CD4-positive, CD25-positive, alpha-beta regulatory T cell (primary cell): ENCODE measurements around the gene CDH13. TPM values are rescaled to one million over a fixed set of nuclear protein-coding genes. Genes with fewer than 3 reads are reported as not detected.

Experiments used
- ATAC-seq, 2 donors: fragments of 150-1000 bp; cut with Tn5 transposase; one replicate each; pipeline ENCODE4 v1.10.0; 2021; ENCODE audit warnings: low read depth in 2 of 2, moderate number of reproducible peaks in 2 of 2, moderate library complexity in 1 of 2
- DNase-seq, 3 donors: peaks; one replicate each; pipeline versions ENCODE4 v3.0.0 to v3.0.0-alpha.2; 2012 to 2022; ENCODE audit warnings: mixed read lengths in 1 of 3
- H3K27ac ChIP-seq: one replicate; pipeline ENCODE4 v1.7.0; 2013; ENCODE audit warnings: mild to moderate bottlenecking, low read length; ENCODE audit not compliant: insufficient read depth, poor library complexity, severe bottlenecking
- H3K27me3 ChIP-seq: one replicate; pipeline ENCODE4 v1.7.0; 2013; ENCODE audit warnings: low read length; ENCODE audit not compliant: control insufficient read depth, insufficient read depth
- H3K36me3 ChIP-seq: one replicate; pipeline ENCODE4 v1.7.0; 2013; ENCODE audit warnings: mild to moderate bottlenecking, low read length, moderate library complexity; ENCODE audit not compliant: control insufficient read depth, insufficient read depth
- H3K4me1 ChIP-seq: 2 replicates; pipeline ENCODE4 v1.7.0; 2013; ENCODE audit warnings: mild to moderate bottlenecking, low read length; ENCODE audit not compliant: insufficient read depth, control insufficient read depth, poor library complexity, severe bottlenecking
- H3K4me3 ChIP-seq: one replicate; pipeline ENCODE4 v1.7.0; 2013; ENCODE audit warnings: low read depth, mild to moderate bottlenecking, low read length, moderate library complexity
- H3K9me3 ChIP-seq, 2 experiments: 1 replicate in 1 of 2; 2 replicates in 1 of 2; pipeline ENCODE4 v1.7.0; 2013; ENCODE audit warnings: low read length in 2 of 2, mild to moderate bottlenecking in 1 of 2, moderate library complexity in 1 of 2; ENCODE audit not compliant: control insufficient read depth in 2 of 2
- H3K27ac Mint-ChIP-seq, 3 donors: one replicate each; pipeline ENCODE4 v1.8.0; 2020 to 2022; ENCODE audit warnings: mild to moderate bottlenecking in 3 of 3, mixed read lengths in 3 of 3, moderate library complexity in 2 of 3
- H3K27me3 Mint-ChIP-seq: one replicate; pipeline ENCODE4 v1.8.0; 2022; ENCODE audit warnings: mild to moderate bottlenecking, mixed read lengths
- H3K36me3 Mint-ChIP-seq: one replicate; pipeline ENCODE4 v1.8.0; 2020; ENCODE audit warnings: mixed read lengths
- H3K4me1 Mint-ChIP-seq, 4 donors: one replicate each; pipeline ENCODE4 v1.8.0; 2020 to 2022; ENCODE audit warnings: mixed read lengths in 4 of 4, mild to moderate bottlenecking in 1 of 4
- H3K4me3 Mint-ChIP-seq, 4 donors: one replicate each; pipeline ENCODE4 v1.8.0; 2020 to 2022; ENCODE audit warnings: mild to moderate bottlenecking in 4 of 4, mixed read lengths in 4 of 4, moderate library complexity in 3 of 4
- H3K9me3 Mint-ChIP-seq, 7 donors: one replicate each; pipeline ENCODE4 v1.8.0; 2020 to 2022; ENCODE audit warnings: mixed read lengths in 7 of 7, mild to moderate bottlenecking in 3 of 7, moderate library complexity in 2 of 7
- polyA plus RNA-seq, 4 donors: library from polyadenylated mRNA; unstranded; fragments of 300-500 nt; fragmentation: Illumina TruSeq; gene quantifications; one replicate each; pipeline ENCODE4 v1.2.3, GENCODE V29; 2021
- total RNA-seq: library from RNA; stranded (reverse); gene quantifications from one replicate; pipeline ENCODE4 v1.2.3, GENCODE V29; 2022

The CDH13 gene
- total and polyA plus RNA-seq, 5 donors from 2014 or later: not detected

DNA sequence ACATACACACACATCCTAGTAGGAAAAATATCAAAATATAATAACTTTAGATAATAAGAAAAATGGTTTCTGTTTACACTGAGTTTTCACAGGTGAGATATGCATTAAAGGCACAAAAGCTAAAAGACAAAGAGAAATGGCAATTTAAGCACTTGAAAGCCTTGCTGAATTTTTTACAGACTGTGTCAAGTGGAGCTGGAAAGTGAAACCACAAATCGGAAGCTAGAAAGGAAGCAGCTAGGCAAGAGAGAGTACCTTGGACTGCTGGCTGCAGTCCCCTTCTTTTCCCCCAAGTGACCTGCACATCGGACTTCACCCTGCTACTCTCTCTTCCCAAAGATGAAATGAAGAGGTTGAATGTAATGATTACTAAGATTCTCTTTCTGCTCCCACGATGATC, 135.1 kb downstream of the CDH13 start:
- peaks cover 3% of the 10 kb centered on the region for H3K4me1 ChIP-seq
- peaks cover 5% of the 10 kb centered on the region for H3K27me3 Mint-ChIP-seq
- no peaks in the 10 kb centered on the region for H3K36me3 Mint-ChIP-seq
- no peaks in the 10 kb centered on the region for H3K36me3 ChIP-seq
- H3K4me3 Mint-ChIP-seq: peak overlapping the region in 1 of 4 donors; percentile 36
- DNase-seq: peak in 1 of 3 donors; percentile 2
- no peak for ATAC-seq
- no peak overlapping the region for H3K27ac ChIP-seq
- H3K4me1 Mint-ChIP-seq: peaks cover 0 to 8% (median 4%) of the 10 kb centered on the region in 4 donors
- H3K9me3 Mint-ChIP-seq: peaks cover 0 to 6% (median 0%) of the 10 kb centered on the region in 7 donors
- H3K27me3 ChIP-seq: no peaks in the 10 kb centered on the region
- H3K4me3 ChIP-seq: peak overlapping the region; percentile 23
- peak overlapping the region in 1 of 3 donors; percentile 49 for H3K27ac Mint-ChIP-seq
- no peaks in the 10 kb centered on the region for H3K9me3 ChIP-seq

DNA sequence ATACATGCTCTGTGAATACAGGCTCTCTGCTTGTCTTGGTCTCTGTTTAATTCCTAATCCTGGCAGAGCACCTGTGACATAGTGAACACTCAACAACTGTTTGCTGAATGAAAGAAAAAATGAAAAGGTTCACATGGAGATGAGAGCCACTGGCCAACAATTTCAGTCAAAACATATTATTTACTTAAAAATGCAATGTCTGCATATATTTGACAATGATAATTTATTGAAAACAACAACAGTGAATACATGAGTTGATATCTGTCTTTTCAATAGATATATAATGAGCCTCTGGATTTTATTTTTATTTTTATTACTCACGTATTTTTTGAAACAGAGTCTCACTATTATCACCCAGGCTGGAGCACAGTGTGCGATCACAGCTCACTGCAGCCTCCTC, 136.6 kb downstream of the CDH13 start:
- DNase-seq (no peak), ATAC-seq (no peak)
- no peaks in the 10 kb centered on the region for H3K9me3 ChIP-seq
- H3K36me3 Mint-ChIP-seq: no peaks in the 10 kb centered on the region
- H3K4me1 ChIP-seq: peaks cover 3% of the 10 kb centered on the region
- no peak overlapping the region for H3K27ac ChIP-seq
- no peak overlapping the region for H3K4me3 ChIP-seq
- H3K9me3 Mint-ChIP-seq: peaks cover 0 to 8% (median 0%) of the 10 kb centered on the region in 7 donors
- no peak overlapping the region for H3K4me3 Mint-ChIP-seq
- no peaks in the 10 kb centered on the region for H3K27me3 ChIP-seq
- peaks cover 9% of the 10 kb centered on the region for H3K27me3 Mint-ChIP-seq
- H3K4me1 Mint-ChIP-seq: peaks cover 0 to 8% (median 4%) of the 10 kb centered on the region in 4 donors
- H3K27ac Mint-ChIP-seq: no peak overlapping the region
- H3K36me3 ChIP-seq: no peaks in the 10 kb centered on the region

DNA sequence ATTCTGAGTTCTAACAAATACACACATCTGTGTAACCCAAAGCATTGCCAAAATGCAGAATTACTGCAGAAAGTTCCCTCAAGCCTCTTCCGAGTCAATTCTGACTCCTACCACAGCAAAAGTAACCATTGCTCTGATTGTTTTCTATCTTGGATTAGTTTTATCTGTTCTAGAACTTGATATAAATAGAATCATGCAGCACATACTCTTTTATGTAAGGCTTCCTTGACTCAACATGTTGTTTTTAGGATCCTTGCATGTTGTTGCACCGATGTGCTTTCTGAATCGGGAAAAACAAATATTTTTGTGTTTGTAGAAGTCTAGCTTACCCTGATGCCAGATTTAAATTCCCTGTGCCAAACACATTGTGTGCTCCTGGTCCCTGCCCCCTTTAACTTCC, 140.4 kb downstream of the CDH13 start:
- Mint-ChIP-seq H3K4me1 (peaks cover 0 to under 1% (median 0%) of the 10 kb centered on the region in 4 donors), H3K9me3 (peaks cover 0 to 6% (median 0%) of the 10 kb centered on the region in 7 donors), H3K4me3 (no peak overlapping the region), H3K27ac (no peak overlapping the region), H3K27me3 (peaks cover 5% of the 10 kb centered on the region), H3K36me3 (no peaks in the 10 kb centered on the region)
- DNase-seq (no peak), ATAC-seq (no peak)
- Histone ChIP-seq H3K27me3 (peaks cover 2% of the 10 kb centered on the region), H3K4me1 (no peaks in the 10 kb centered on the region), H3K9me3 (no peaks in the 10 kb centered on the region), H3K27ac (no peak overlapping the region), H3K36me3 (no peaks in the 10 kb centered on the region), H3K4me3 (no peak overlapping the region)

DNA sequence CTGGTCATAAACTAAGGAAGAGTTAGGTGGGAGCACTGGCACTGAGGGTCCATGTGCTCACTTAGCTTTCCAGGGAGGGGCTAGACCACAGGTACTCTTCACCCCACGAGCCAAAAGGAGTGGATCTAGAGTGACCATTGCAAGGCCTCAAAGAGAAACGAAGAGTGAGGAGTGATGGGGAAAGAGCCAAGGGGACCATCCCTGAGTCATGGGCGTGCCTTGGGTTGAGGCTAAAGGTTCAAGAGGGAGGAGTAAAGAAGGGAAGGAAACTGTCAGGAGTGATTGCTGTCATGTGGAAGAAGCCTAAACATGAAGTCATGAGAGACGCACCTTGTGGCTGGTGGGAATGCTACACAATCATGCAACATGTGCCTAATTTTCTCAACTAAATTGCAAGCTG, 141.0 kb downstream of the CDH13 start:
- peak overlapping the region in 1 of 3 donors; percentile 41 for H3K27ac Mint-ChIP-seq
- Histone ChIP-seq H3K36me3 (no peaks in the 10 kb centered on the region), H3K27ac (no peak overlapping the region), H3K4me3 (no peak overlapping the region), H3K4me1 (no peaks in the 10 kb centered on the region), H3K27me3 (peaks cover 2% of the 10 kb centered on the region), H3K9me3 (no peaks in the 10 kb centered on the region)
- no peak overlapping the region for H3K4me3 Mint-ChIP-seq
- H3K36me3 Mint-ChIP-seq: no peaks in the 10 kb centered on the region
- H3K4me1 Mint-ChIP-seq: no peaks in the 10 kb centered on the region
- peaks cover 4% of the 10 kb centered on the region for H3K27me3 Mint-ChIP-seq
- DNase-seq: no peak
- peaks cover 0 to 6% (median 0%) of the 10 kb centered on the region in 7 donors for H3K9me3 Mint-ChIP-seq
- no peak for ATAC-seq

DNA sequence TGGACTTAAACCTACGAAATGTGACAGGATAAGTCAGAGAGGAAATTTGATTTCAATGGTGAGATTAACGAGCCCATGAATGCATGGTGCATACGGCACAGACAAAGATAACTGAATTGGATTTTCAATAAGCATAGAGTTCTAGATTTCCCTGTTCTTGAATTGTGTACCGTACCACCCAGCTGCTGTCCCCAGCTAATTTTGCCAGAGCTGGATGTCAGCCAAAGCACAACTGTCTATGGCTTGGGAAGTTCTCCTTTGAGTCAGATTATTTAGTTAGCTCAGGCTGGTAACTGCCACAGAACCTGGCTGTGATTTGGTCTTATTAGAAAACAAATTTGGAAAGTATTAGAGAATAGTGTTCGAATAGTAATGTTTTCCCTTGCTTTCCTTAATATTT, 143.1 kb downstream of the CDH13 start:
- no peak overlapping the region for H3K4me3 Mint-ChIP-seq

DNA sequence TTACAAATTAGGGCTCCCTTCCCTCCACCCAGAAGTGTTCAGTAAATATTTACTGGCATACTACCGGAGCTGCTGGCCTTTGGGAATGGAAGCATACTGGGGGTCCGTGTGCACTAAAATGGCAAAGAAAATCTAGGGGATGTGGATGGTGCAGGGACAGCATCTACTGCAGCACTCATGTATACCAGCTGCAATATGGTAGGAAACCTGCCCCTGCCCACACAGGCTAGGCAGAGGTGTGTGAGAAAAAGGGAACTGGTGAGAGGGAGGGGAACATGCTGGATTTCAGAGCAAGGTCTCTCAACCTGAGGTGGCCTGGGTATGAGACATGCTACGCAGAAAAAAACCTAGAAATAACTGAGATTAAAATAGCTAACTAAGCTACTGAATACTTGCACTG, 145.4 kb downstream of the CDH13 start:
- Histone ChIP-seq H3K4me3 (no peak overlapping the region), H3K27ac (no peak overlapping the region), H3K9me3 (no peaks in the 10 kb centered on the region), H3K36me3 (no peaks in the 10 kb centered on the region), H3K27me3 (peaks cover 2% of the 10 kb centered on the region), H3K4me1 (no peaks in the 10 kb centered on the region)
- Mint-ChIP-seq H3K9me3 (peaks cover 0 to 4% (median 0%) of the 10 kb centered on the region in 7 donors), H3K27ac (no peak overlapping the region), H3K27me3 (peaks cover 4% of the 10 kb centered on the region), H3K4me1 (no peaks in the 10 kb centered on the region), H3K4me3 (no peak overlapping the region), H3K36me3 (no peaks in the 10 kb centered on the region)
- no peak for ATAC-seq
- DNase-seq: no peak

More for the DNA sequence above, 143.1 kb downstream of the CDH13 start:
- H3K27me3 Mint-ChIP-seq: peaks cover 4% of the 10 kb centered on the region
- peaks cover 0 to 8% (median 0%) of the 10 kb centered on the region in 7 donors for H3K9me3 Mint-ChIP-seq
- ATAC-seq: no peak
- Histone ChIP-seq H3K27me3 (peaks cover 2% of the 10 kb centered on the region), H3K4me1 (no peaks in the 10 kb centered on the region), H3K4me3 (no peak overlapping the region), H3K36me3 (no peaks in the 10 kb centered on the region), H3K9me3 (no peaks in the 10 kb centered on the region), H3K27ac (no peak overlapping the region)
- no peaks in the 10 kb centered on the region for H3K36me3 Mint-ChIP-seq
- no peak overlapping the region for H3K27ac Mint-ChIP-seq
- no peaks in the 10 kb centered on the region for H3K4me1 Mint-ChIP-seq
- no peak for DNase-seq

DNA sequence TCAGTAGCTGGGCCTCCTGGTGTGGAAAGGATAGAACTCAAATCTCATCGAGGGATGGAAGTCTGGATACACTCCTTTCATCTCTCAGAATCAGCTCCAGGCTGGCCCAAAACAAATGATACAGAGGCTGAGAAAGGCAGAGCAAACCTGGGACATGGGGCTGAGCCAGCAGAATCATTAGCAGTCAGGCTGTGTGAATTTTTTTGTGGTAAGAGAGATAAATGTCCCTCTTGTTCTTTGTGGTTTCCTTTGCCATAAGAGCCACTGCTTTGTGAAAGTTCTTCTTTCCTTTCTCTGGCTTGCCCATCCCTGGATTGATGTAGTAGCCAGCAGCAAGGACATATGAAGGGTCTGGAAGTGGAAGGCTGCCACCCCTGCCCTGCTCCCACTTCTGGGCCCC, 146.2 kb downstream of the CDH13 start:
- no peak for DNase-seq
- Histone ChIP-seq H3K36me3 (no peaks in the 10 kb centered on the region), H3K4me3 (no peak overlapping the region), H3K27me3 (peaks cover 2% of the 10 kb centered on the region), H3K27ac (no peak overlapping the region), H3K9me3 (no peaks in the 10 kb centered on the region), H3K4me1 (no peaks in the 10 kb centered on the region)
- Mint-ChIP-seq H3K36me3 (no peaks in the 10 kb centered on the region), H3K4me3 (no peak overlapping the region), H3K27me3 (no peaks in the 10 kb centered on the region), H3K27ac (no peak overlapping the region), H3K4me1 (no peaks in the 10 kb centered on the region), H3K9me3 (peaks cover 0 to 1% (median 0%) of the 10 kb centered on the region in 7 donors)
- no peak for ATAC-seq

DNA sequence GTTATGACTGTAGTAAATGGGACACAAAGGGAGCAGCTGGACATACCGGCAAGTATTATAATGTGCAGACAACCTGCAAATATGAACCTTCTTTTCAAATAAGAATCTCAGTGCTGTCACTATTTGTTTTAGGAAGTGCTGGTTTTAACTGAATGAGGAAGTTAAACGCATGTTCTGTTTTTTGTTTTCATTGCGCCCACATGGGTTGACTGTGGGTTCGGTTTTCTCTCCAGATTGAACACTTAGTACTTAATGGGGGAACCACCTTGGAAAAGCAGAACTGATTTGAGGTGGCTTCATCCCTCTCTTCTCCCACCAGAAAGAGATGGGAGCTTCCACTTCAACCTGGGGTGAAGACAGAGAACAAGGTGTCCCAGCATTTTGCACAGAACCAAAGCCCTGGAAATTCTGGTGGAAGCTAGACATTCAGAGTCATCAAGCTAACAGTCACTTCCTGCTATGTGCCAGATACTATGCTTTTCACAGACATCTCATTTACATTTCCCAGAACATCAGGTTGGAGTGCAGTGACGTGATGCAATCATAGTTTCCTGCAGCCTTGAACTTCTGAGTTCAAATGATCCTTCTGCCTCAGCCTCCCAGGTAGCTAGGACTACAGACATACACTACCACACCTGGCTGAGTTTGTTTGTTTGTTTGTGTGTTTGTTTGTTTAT, 149.8 kb downstream of the CDH13 start:
- no peaks in the 10 kb centered on the region for H3K4me1 ChIP-seq
- peaks cover 0 to 2% (median 0%) of the 10 kb centered on the region in 7 donors for H3K9me3 Mint-ChIP-seq
- no peaks in the 10 kb centered on the region for H3K36me3 Mint-ChIP-seq
- H3K4me1 Mint-ChIP-seq: peaks cover 0 to 2% (median 0%) of the 10 kb centered on the region in 4 donors
- no peak overlapping the region for H3K27ac ChIP-seq
- H3K27me3 ChIP-seq: peaks cover 2% of the 10 kb centered on the region
- H3K27ac Mint-ChIP-seq: no peak overlapping the region
- H3K4me3 Mint-ChIP-seq: no peak overlapping the region
- no peaks in the 10 kb centered on the region for H3K9me3 ChIP-seq
- no peaks in the 10 kb centered on the region for H3K27me3 Mint-ChIP-seq
- H3K4me3 ChIP-seq: no peak overlapping the region
- H3K36me3 ChIP-seq: no peaks in the 10 kb centered on the region
- DNase-seq (no peak), ATAC-seq (no peak)
